Measurements from ENCODE around the gene PABPN1L. TPM values are rescaled to one million over a fixed set of nuclear protein-coding genes. Genes with fewer than 3 reads are reported as not detected.

Gene PABPN1L
- total and polyA plus RNA-seq, 2 donors (not counting 3 experiments of a cell fraction or from before 2014, with no cell fraction given), result not detected

DNA sequence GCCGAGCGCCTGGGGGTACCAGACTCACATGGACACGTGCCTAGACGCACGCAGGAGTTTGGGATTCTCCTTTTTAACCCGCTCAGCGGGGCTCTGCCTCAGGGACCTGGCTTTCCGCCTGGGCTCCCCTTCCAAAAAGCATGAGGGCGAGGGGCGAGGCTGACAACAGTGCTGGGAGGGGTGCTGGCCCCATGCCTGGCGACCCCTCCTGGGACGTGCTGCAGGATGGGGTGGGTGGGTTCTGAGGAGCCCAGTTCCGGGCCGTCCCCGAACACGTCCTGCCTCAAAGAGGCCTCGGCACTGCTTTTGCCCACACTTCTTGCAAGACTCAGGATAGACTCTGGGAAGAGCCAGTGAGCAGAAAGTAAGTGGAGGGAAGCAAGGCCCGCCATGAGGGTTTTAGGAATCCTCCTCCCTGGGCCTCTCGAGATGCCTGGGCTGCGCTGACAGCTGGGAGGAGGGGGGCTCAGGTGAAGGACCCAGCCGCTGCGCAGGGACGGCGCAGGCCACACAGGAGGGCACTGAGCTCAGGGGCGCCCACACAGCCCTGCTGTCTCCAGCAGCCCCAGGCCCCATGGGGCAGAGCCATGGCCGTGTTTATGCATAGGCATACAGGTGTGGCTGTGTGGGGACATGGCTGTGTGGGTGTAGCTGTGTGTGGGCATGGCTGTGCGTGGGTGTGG is 15.4 kb upstream of the PABPN1L start:
- DNase-seq (ENCODE audit: low read depth, low spot score), result no peak

More for the DNA sequence above, 15.4 kb upstream of the PABPN1L start:
- dilution Hi-C loops (cut with MboI; ENCODE audit: extremely low pct_ligation_motif_present, low sequenced_read_pairs) (no loop called here), intact Hi-C loops (cut with micrococcal nuclease) (no loop called here)
- Histone ChIP-seq H4K20me1 (replicated peaks; ENCODE audit: control insufficient read depth, extremely low read depth, insufficient read depth, low read length) (no peaks in the 10 kb centered on the region), H3K79me2 (ENCODE audit: control insufficient read depth, insufficient read depth, low read length) (no peaks in the 10 kb centered on the region), H3K9me1 (replicated peaks; ENCODE audit: control insufficient read depth, extremely low read depth, insufficient read depth, low read length) (no peaks in the 10 kb centered on the region), H3K9me3 (replicated peaks; ENCODE audit: control insufficient read depth, insufficient read depth, low read length) (no peaks in the 10 kb centered on the region), H3K4me2 (ENCODE audit: insufficient read depth, low read length) (no peak overlapping the region), H3K27me3 (ENCODE audit: control insufficient read depth in 2 of 2, insufficient read depth in 2 of 2, low read length in 2 of 2) (no peaks in the 10 kb centered on the region), H3K4me1 (ENCODE audit: control insufficient read depth, extremely low read depth, insufficient read depth, low read length) (no peaks in the 10 kb centered on the region), H3K36me3 (ENCODE audit: control insufficient read depth in 2 of 2, extremely low read depth in 1 of 2, insufficient read depth in 2 of 2, low read length in 2 of 2) (no peaks in the 10 kb centered on the region), H3K4me3 (replicated peaks in 1 of 3; ENCODE audit: insufficient read depth in 1 of 3, low read depth in 1 of 3, low read length in 3 of 3) (no peak overlapping the region), H3K9ac (replicated peaks; ENCODE audit: extremely low read depth, insufficient read depth, low read length) (no peak overlapping the region), H3K27ac (ENCODE audit: insufficient read depth, low read depth, low read length) (no peak overlapping the region), H2AFZ (ENCODE audit: low read depth, low read length) (no peak overlapping the region)
- TF ChIP-seq, protein P1, sequence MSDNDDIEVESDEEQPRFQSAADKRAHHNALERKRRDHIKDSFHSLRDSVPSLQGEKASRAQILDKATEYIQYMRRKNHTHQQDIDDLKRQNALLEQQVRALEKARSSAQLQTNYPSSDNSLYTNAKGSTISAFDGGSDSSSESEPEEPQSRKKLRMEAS (IDR thresholded peaks at IDR 0.05; ENCODE audit: insufficient read depth, insufficient read length), result no peak
- no peak for TF ChIP-seq GATA2 (IDR thresholded peaks at IDR 0.05; ENCODE audit: insufficient read depth, insufficient read length, low read depth, low read length)
- TF ChIP-seq, protein P2, sequence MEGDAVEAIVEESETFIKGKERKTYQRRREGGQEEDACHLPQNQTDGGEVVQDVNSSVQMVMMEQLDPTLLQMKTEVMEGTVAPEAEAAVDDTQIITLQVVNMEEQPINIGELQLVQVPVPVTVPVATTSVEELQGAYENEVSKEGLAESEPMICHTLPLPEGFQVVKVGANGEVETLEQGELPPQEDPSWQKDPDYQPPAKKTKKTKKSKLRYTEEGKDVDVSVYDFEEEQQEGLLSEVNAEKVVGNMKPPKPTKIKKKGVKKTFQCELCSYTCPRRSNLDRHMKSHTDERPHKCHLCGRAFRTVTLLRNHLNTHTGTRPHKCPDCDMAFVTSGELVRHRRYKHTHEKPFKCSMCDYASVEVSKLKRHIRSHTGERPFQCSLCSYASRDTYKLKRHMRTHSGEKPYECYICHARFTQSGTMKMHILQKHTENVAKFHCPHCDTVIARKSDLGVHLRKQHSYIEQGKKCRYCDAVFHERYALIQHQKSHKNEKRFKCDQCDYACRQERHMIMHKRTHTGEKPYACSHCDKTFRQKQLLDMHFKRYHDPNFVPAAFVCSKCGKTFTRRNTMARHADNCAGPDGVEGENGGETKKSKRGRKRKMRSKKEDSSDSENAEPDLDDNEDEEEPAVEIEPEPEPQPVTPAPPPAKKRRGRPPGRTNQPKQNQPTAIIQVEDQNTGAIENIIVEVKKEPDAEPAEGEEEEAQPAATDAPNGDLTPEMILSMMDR (IDR thresholded peaks at IDR 0.05; ENCODE audit: extremely low read depth in 1 of 2, insufficient read depth in 1 of 2, low read depth in 1 of 2, low read length in 2 of 2), result no peak
- TF ChIP-seq MYC (IDR thresholded peaks at IDR 0.05; ENCODE audit: low read depth, low read length), result no peak
- no peak for TF ChIP-seq POLR2AphosphoS5 (IDR thresholded peaks at IDR 0.05; ENCODE audit: insufficient read depth, low read depth, low read length)
- TF ChIP-seq EZH2 (IDR thresholded peaks at IDR 0.05; ENCODE audit: borderline replicate concordance, low read depth, low read length, severe bottlenecking), result no peak
- TF ChIP-seq JUN (IDR thresholded peaks at IDR 0.05; ENCODE audit: borderline replicate concordance, insufficient read depth, insufficient read length, low read depth), result no peak
- ChIA-PET POLR2A (no interaction called here), CTCF (no interaction called here)
- FAIRE-seq, result no peak
- no TSS peak for BruUV-seq (replicated peaks)

Measured in endothelial cell of umbilical vein (primary cell).